Mucosa of rectum (tissue), 2 donors: ENCODE results near the gene CCDC12.

ENCODE experiments used
- H3K27ac ChIP-seq, 2 donors: one replicate each; pipeline ENCODE4 v1.7.0; 2013; ENCODE audit warnings: inconsistent platforms in 2 of 2, low read depth in 2 of 2, low read length in 2 of 2
- H3K27me3 ChIP-seq, 2 donors: one replicate each; pipeline ENCODE4 v1.7.0; 2013; ENCODE audit warnings: low read length in 2 of 2; ENCODE audit not compliant: control insufficient read depth in 2 of 2, insufficient read depth in 2 of 2
- H3K36me3 ChIP-seq, 2 donors: one replicate each; pipeline ENCODE4 v1.7.0; 2013; ENCODE audit warnings: low read length in 2 of 2; ENCODE audit not compliant: control insufficient read depth in 2 of 2, insufficient read depth in 2 of 2
- H3K4me1 ChIP-seq, 2 donors: one replicate each; pipeline ENCODE4 v1.7.0; 2013; ENCODE audit warnings: low read length in 2 of 2, mild to moderate bottlenecking in 1 of 2; ENCODE audit not compliant: control insufficient read depth in 2 of 2, insufficient read depth in 2 of 2
- H3K4me3 ChIP-seq, 2 donors: one replicate each; pipeline ENCODE4 v1.7.0; 2013; ENCODE audit warnings: low read length in 2 of 2
- H3K9ac ChIP-seq, 2 donors: one replicate each; pipeline ENCODE4 v1.7.0; 2013; ENCODE audit warnings: low read length in 2 of 2, low read depth in 1 of 2, mild to moderate bottlenecking in 1 of 2
- H3K9me3 ChIP-seq, 2 donors: one replicate each; pipeline ENCODE4 v1.7.0; 2013; ENCODE audit warnings: low read length in 2 of 2; ENCODE audit not compliant: control insufficient read depth in 2 of 2
- donor health status: healthy.
- donor health status: Normal muscosa, but diverticular disease.

The CCDC12 gene

DNA sequence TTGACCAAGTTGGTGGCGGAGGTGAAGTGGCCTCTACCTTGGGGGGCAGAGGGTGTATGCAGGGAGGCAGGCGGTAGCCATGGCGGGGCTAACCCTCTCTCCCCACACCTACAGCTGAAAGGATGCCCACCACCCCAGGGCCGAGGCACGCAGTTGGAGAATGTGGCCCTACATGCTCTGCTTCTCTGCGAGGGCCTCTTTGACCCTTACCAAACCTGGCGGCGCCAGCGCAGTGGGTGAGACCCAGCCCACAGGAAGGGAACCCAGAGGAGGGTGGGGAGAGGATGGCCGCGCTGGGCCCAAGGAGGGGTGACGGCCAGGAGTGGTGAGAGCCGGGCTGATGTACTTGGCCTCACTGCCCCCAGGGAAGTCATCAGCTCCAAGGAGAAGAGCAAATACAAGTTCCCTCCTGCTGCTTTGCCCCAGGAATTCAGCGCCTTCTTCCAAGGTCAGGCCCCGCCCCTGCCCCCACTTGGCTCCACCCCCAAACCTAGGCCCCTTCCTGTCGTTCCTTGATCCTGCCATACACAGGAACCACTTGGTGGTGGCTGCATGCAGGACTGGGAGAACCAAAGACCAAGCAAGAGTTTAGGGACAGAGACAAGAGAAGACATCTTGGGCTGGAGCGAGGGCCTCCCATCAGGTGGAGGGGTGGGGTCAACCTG, 12.7 kb upstream of the CCDC12 start:
- no peaks in the 10 kb centered on the region for H3K9me3 ChIP-seq
- no peak overlapping the region for H3K27ac ChIP-seq
- H3K4me1 ChIP-seq = peaks cover 20 to 31% of the 10 kb centered on the region in 2 donors
- no peak overlapping the region for H3K9ac ChIP-seq
- peaks cover 13 to 16% of the 10 kb centered on the region in 2 donors for H3K36me3 ChIP-seq
- no peaks in the 10 kb centered on the region for H3K27me3 ChIP-seq
- H3K4me3 ChIP-seq = peak overlapping the region in 1 of 2 donors; percentile 7

DNA sequence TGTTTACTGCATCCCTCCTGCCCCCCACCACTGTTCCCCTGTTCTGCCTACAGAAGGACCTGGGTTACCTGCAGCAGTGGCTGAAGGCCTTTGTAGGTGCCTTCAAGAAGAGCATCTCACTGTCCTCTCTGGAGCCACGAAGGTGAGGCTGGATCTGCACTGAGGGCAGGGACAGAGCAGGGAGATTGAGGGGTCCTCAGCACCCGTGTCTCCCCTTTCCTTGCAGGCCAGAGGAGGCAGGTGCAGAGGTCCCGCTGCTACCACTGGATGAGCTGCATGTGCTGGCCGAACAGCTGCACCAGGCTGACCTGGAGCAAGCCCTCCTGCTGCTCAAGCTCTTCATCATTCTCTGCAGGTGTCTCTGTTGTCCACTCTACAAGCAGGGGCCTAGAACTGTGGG, 12.1 kb upstream of the CCDC12 start:
- Histone ChIP-seq H3K9me3 (no peaks in the 10 kb centered on the region), H3K27ac (peak overlapping the region in 1 of 2 donors; percentile 45), H3K9ac (no peak overlapping the region), H3K4me1 (peaks cover 20 to 31% of the 10 kb centered on the region in 2 donors), H3K4me3 (peak overlapping the region in 1 of 2 donors; percentile 7), H3K27me3 (no peaks in the 10 kb centered on the region), H3K36me3 (peaks cover 8 to 10% of the 10 kb centered on the region in 2 donors)

- H3K9me3 ChIP-seq = no peaks in the 10 kb centered on the region
- H3K36me3 ChIP-seq = peaks cover 8% of the 10 kb centered on the region in 2 donors
- H3K9ac ChIP-seq = peak overlapping the region in 1 of 2 donors; percentile 30
- H3K4me3 ChIP-seq = peak overlapping the region; percentile 42 to 49
- H3K27ac ChIP-seq = peak overlapping the region; percentile 56 to 71
- H3K27me3 ChIP-seq = no peaks in the 10 kb centered on the region
- H3K4me1 ChIP-seq = peaks cover 21 to 33% of the 10 kb centered on the region in 2 donors
Observed at GRCh38 chr3:46987743-46988401, 11.3 kb upstream of the CCDC12 start.

DNA sequence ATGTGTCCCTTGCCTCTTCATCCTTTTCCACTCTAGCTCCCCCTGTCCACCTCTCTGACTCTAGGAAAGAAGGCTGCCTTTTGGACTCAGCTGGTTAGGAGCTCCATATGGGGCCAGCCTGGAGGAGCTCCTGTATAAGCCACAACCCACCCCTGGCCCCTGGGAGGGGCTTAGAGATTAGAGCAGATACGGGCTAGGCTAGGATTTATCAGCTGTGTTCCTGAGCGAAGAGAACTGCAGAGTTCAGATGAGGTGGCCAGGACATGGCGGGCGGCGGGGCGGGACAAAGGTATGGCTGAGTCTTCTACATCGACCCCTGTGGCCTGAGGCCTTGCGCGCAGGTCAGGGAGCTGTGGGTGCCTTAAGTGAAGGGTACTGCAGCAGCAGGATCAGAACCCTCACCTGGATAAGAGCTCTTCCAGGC, 10.8 kb upstream of the CCDC12 start:
- H3K4me1 ChIP-seq = peaks cover 25 to 39% of the 10 kb centered on the region in 2 donors
- peak overlapping the region; percentile 56 to 71 for H3K27ac ChIP-seq
- peak overlapping the region; percentile 3 to 49 for H3K4me3 ChIP-seq
- H3K27me3 ChIP-seq = no peaks in the 10 kb centered on the region
- H3K9me3 ChIP-seq = no peaks in the 10 kb centered on the region
- peaks cover 5 to 8% of the 10 kb centered on the region in 2 donors for H3K36me3 ChIP-seq
- H3K9ac ChIP-seq = peak overlapping the region in 1 of 2 donors; percentile 39

DNA sequence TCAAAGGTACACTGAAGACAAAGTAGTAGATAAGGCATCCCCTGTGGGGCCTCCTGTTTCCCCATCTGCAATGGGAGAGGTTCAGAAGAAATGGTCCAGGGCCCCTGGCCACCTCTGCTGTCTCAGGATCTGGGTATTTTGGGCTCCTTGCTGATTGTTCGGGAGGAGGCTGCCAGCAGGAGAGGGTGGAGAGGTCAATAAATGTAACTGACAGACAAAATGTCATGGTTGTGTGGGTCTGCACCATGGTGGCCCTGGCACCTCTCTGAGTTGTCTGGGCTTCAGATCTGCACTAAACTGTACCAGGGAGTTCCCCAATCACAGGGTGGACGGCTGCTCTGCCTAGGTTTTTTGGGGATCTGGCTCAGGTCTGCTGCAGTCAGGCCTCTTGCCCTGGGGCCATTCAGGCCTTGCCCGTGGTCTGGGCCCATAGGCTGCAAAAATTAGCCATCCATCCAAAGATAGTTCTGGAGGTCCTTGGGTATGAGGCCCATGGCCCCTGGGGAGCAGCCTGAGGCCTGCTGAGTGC, 10.3 kb upstream of the CCDC12 start:
- peak overlapping the region in 1 of 2 donors; percentile 39 for H3K9ac ChIP-seq
- H3K27me3 ChIP-seq = no peaks in the 10 kb centered on the region
- H3K36me3 ChIP-seq = peaks cover 5 to 8% of the 10 kb centered on the region in 2 donors
- peak overlapping the region; percentile 3 to 49 for H3K4me3 ChIP-seq
- no peaks in the 10 kb centered on the region for H3K9me3 ChIP-seq
- H3K27ac ChIP-seq = peak overlapping the region; percentile 56 to 71
- H3K4me1 ChIP-seq = peaks cover 28 to 42% of the 10 kb centered on the region in 2 donors

DNA sequence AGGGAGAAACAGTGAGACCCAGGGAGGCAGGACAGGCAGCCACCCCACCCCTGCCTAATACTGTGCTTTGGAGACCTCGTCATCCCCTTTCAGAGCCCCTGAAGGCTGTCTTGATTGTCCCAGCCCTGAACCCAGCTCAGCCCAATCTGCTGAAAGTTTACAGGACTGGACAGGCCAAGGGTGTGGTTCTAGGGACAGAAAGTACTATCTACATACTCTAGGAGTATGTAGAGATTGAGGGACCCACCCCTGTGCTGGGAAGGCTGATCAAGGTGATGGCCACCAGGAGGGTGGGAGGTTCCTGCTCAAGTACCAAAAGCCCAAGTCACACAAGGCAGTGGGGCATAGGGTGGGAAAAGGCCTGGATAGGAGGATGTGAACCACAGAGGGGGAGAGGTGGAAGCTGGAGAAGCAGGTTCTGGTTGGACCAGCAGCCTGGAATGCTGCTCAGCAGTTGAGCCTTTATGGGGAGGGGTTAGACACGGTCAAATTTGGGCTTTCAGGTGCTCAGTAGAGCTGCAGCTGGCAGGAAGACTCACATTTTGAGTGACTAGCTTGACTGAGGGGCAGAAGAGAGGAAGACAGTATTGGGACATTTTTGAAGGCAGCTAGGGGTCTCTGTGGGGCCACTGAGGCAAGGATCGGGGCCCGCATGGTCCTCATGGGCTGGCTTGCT, 9.6 kb upstream of the CCDC12 start:
- peaks cover 3 to 5% of the 10 kb centered on the region in 2 donors for H3K36me3 ChIP-seq
- peak overlapping the region in 1 of 2 donors; percentile 24 for H3K27ac ChIP-seq
- peak overlapping the region; percentile 0 to 8 for H3K9ac ChIP-seq
- no peaks in the 10 kb centered on the region for H3K9me3 ChIP-seq
- peaks cover 33 to 48% of the 10 kb centered on the region in 2 donors for H3K4me1 ChIP-seq
- no peak overlapping the region for H3K4me3 ChIP-seq
- no peaks in the 10 kb centered on the region for H3K27me3 ChIP-seq

GRCh38 chr3:46985588-46985987, 9.0 kb upstream of the CCDC12 start:
- Histone ChIP-seq H3K4me3 (no peak overlapping the region), H3K9ac (peak overlapping the region in 1 of 2 donors; percentile 8), H3K4me1 (peaks cover 37 to 51% of the 10 kb centered on the region in 2 donors), H3K27ac (peak overlapping the region in 1 of 2 donors; percentile 24), H3K27me3 (no peaks in the 10 kb centered on the region), H3K36me3 (peaks cover 3 to 5% of the 10 kb centered on the region in 2 donors), H3K9me3 (no peaks in the 10 kb centered on the region)

- H3K4me3 ChIP-seq = no peak overlapping the region
- peaks cover 3 to 4% of the 10 kb centered on the region in 2 donors for H3K36me3 ChIP-seq
- H3K4me1 ChIP-seq = peaks cover 43 to 56% of the 10 kb centered on the region in 2 donors
- no peaks in the 10 kb centered on the region for H3K9me3 ChIP-seq
- no peaks in the 10 kb centered on the region for H3K27me3 ChIP-seq
- no peak overlapping the region for H3K27ac ChIP-seq
- no peak overlapping the region for H3K9ac ChIP-seq
Observed at GRCh38 chr3:46984591-46985459, 8.3 kb upstream of the CCDC12 start.

GRCh38 chr3:46982546-46982945, 6.0 kb upstream of the CCDC12 start:
- peak overlapping the region; percentile 84 to 89 for H3K27ac ChIP-seq
- H3K9me3 ChIP-seq = no peaks in the 10 kb centered on the region
- H3K27me3 ChIP-seq = no peaks in the 10 kb centered on the region
- H3K4me3 ChIP-seq = peak overlapping the region in 1 of 2 donors; percentile 2
- no peaks in the 10 kb centered on the region for H3K36me3 ChIP-seq
- peak overlapping the region; percentile 55 to 56 for H3K9ac ChIP-seq
- H3K4me1 ChIP-seq = peaks cover 42 to 58% of the 10 kb centered on the region in 2 donors
